Measurements from ENCODE around the gene CACNA1S.

CACNA1S gene

GRCh38 chr1:201016943-201017827 lies 95.0 kb downstream of the CACNA1S start:
- no peak overlapping the region; the same call in 1 of the 2 replicates for H3K4me3 ChIP-seq (ENCODE audit: low read depth, low read length)
- H3K27me3 ChIP-seq (ENCODE audit: insufficient read depth, low read depth, severe bottlenecking), result no peaks in the 10 kb centered on the region
- no peaks in the 10 kb centered on the region for H3K9me3 ChIP-seq (ENCODE audit: severe bottlenecking)
- TF ChIP-seq CTCF (IDR thresholded peaks at IDR 0.05; ENCODE audit: low read depth, low read length), result peak; percentile 26
- peaks cover 49% of the 10 kb centered on the region for H3K36me3 ChIP-seq
- H3K27ac ChIP-seq, result peak overlapping the region; percentile 98
- DNase-seq, result peak; percentile 85

- H3K27me3 ChIP-seq (ENCODE audit: insufficient read depth, low read depth, severe bottlenecking), result no peaks in the 10 kb centered on the region
- peaks cover 58% of the 10 kb centered on the region for H3K36me3 ChIP-seq
- peak; percentile 91 for DNase-seq
- TF ChIP-seq CTCF (IDR thresholded peaks at IDR 0.05; ENCODE audit: low read depth, low read length), result 0 out of 2 replicates have a peak, but pooled peaks have one; percentile 1
- no peaks in the 10 kb centered on the region for H3K9me3 ChIP-seq (ENCODE audit: severe bottlenecking)
- H3K27ac ChIP-seq, result peak overlapping the region; percentile 98
- peak overlapping the region; percentile 26 for H3K4me3 ChIP-seq (ENCODE audit: low read depth, low read length)
Observed at GRCh38 chr1:201016211-201016651, 96.0 kb downstream of the CACNA1S start.

- peaks cover 60% of the 10 kb centered on the region for H3K36me3 ChIP-seq
- no peaks in the 10 kb centered on the region for H3K9me3 ChIP-seq (ENCODE audit: severe bottlenecking)
- peak overlapping the region; percentile 26 for H3K4me3 ChIP-seq (ENCODE audit: low read depth, low read length)
- H3K27ac ChIP-seq, result peak overlapping the region; percentile 98
- DNase-seq, result peak; percentile 76
- no peaks in the 10 kb centered on the region for H3K27me3 ChIP-seq (ENCODE audit: insufficient read depth, low read depth, severe bottlenecking)
- TF ChIP-seq CTCF (IDR thresholded peaks at IDR 0.05; ENCODE audit: low read depth, low read length), result no peak
Observed at GRCh38 chr1:201015551-201016091, 96.6 kb downstream of the CACNA1S start.

GRCh38 chr1:201014816-201015200 lies 97.4 kb downstream of the CACNA1S start:
- DNase-seq, result no peak
- Histone ChIP-seq H3K4me3 (ENCODE audit: low read depth, low read length) (no peak overlapping the region), H3K36me3 (peaks cover 68% of the 10 kb centered on the region), H3K27ac (peak overlapping the region; percentile 98), H3K9me3 (ENCODE audit: severe bottlenecking) (no peaks in the 10 kb centered on the region), H3K27me3 (ENCODE audit: insufficient read depth, low read depth, severe bottlenecking) (no peaks in the 10 kb centered on the region)
- no peak for TF ChIP-seq CTCF (IDR thresholded peaks at IDR 0.05; ENCODE audit: low read depth, low read length)

- no peaks in the 10 kb centered on the region for H3K9me3 ChIP-seq (ENCODE audit: severe bottlenecking)
- H3K27me3 ChIP-seq (ENCODE audit: insufficient read depth, low read depth, severe bottlenecking), result no peaks in the 10 kb centered on the region
- H3K36me3 ChIP-seq, result peaks cover 68% of the 10 kb centered on the region
- H3K27ac ChIP-seq, result peak overlapping the region; percentile 98
- H3K4me3 ChIP-seq (ENCODE audit: low read depth, low read length), result no peak overlapping the region
- DNase-seq, result peak; percentile 72
- TF ChIP-seq CTCF (IDR thresholded peaks at IDR 0.05; ENCODE audit: low read depth, low read length), result no peak
Observed at GRCh38 chr1:201013991-201014815, 98.0 kb downstream of the CACNA1S start.
